ENCODE measurements around the gene CELF1. TPM values are rescaled to one million over a fixed set of nuclear protein-coding genes. Genes with fewer than 3 reads are reported as not detected.
A peak's percentile ranks its signal among the peaks of the same experiment; 100 is the strongest.

Gene CELF1
- total and polyA plus RNA-seq, 2 experiments from 2014 or later, result 124 to 233 TPM

GRCh38 chr11:47512701-47513100 is 40.2 kb downstream of the CELF1 start (continued):
- TF ChIP-seq ZNF462 (CRISPR knock-in tag; IDR thresholded peaks at IDR 0.05) (no peak), ZNF114 (CRISPR knock-in tag; IDR thresholded peaks at IDR 0.05) (no peak)

- peak overlapping the region; percentile 61; the same call in 1 of the 2 replicates for H3K27ac Mint-ChIP-seq
- TF ChIP-seq ZNF331 (CRISPR knock-in tag; IDR thresholded peaks at IDR 0.05; ENCODE audit: low read depth) (no peak), JUNB (IDR thresholded peaks at IDR 0.05; ENCODE audit: unreplicated experiment) (no peak), NANOG (IDR thresholded peaks at IDR 0.05; ENCODE audit: borderline replicate concordance) (no peak), POLR2AphosphoS5 (IDR thresholded peaks at IDR 0.05; ENCODE audit: low read depth) (no peak), EZH2 (IDR thresholded peaks at IDR 0.05; ENCODE audit: low read depth, unreplicated experiment) (no peak), REST (IDR thresholded peaks at IDR 0.05; ENCODE audit: unreplicated experiment) (no peak), ZNF114 (CRISPR knock-in tag; IDR thresholded peaks at IDR 0.05) (no peak)
Observed at GRCh38 chr11:47511917-47512316, 41.0 kb downstream of the CELF1 start.

More at GRCh38 chr11:47511917-47512316, 41.0 kb downstream of the CELF1 start:
- no peak for DNase-seq (ENCODE audit: low spot score)
- no peak for ATAC-seq
- peaks cover 54% of the 10 kb centered on the region for H3K4me1 ChIP-seq (ENCODE audit: insufficient read depth)
- H3K27me3 Mint-ChIP-seq (ENCODE audit: insufficient read depth, low read depth, poor library complexity), result peaks cover 6% of the 10 kb centered on the region
- H3K79me2 ChIP-seq (replicated peaks; ENCODE audit: insufficient read depth), result peaks cover 100% of the 10 kb centered on the region
- H3K27me3 ChIP-seq (ENCODE audit: insufficient read depth), result no peaks in the 10 kb centered on the region
- no peak overlapping the region for H3K4me2 ChIP-seq
- no peaks in the 10 kb centered on the region for H3K9me2 ChIP-seq (ENCODE audit: insufficient read depth)
- peaks cover 5% of the 10 kb centered on the region for H3F3A ChIP-seq (replicated peaks; ENCODE audit: low read depth)
- H4K20me1 ChIP-seq (replicated peaks; ENCODE audit: insufficient read depth), result peaks cover 66% of the 10 kb centered on the region
- H3K27ac ChIP-seq (ENCODE audit: low read depth), result 0 out of 2 replicates have a peak overlapping the region, but pooled peaks have one; percentile 53
- peaks cover 55% of the 10 kb centered on the region for H3K4me1 Mint-ChIP-seq
- peaks cover 3% of the 10 kb centered on the region; the same call in 1 of the 3 replicates for H3K36me3 Mint-ChIP-seq (ENCODE audit: low read depth)
- H3K36me3 ChIP-seq (ENCODE audit: insufficient read depth), result no peaks in the 10 kb centered on the region
- no peak overlapping the region for H2AFZ ChIP-seq
- H3K9me3 Mint-ChIP-seq, result no peaks in the 10 kb centered on the region
- H3K4me3 ChIP-seq, result no peak overlapping the region
- no peak overlapping the region for H3K4me3 Mint-ChIP-seq

Data from GM23338 (cell line).